GM18868 (cell line): ENCODE results near the gene ACP7.
"Not testable (repeated sequence)": the region's sequence is repeated elsewhere in the genome, so short reads cannot be mapped to it uniquely, and the experiment has no call there.

Source experiments
- ATAC-seq: cut with Tn5 transposase; IDR thresholded peaks from one replicate; pipeline ENCODE4 v1.9.1; 2021; ENCODE audit warnings: mild to moderate bottlenecking, moderate library complexity; ENCODE audit not compliant: unreplicated experiment

ACP7 gene

GRCh38 chr19:39104186-39104596 is 20.0 kb downstream of the ACP7 start:
- no peak for ATAC-seq

- no peak for ATAC-seq
Measured at GRCh38 chr19:39106194-39106593, 22.0 kb downstream of the ACP7 start.

- ATAC-seq, result no peak
Measured at GRCh38 chr19:39109641-39110040, 25.5 kb downstream of the ACP7 start.

GRCh38 chr19:39110263-39110967 is 26.2 kb downstream of the ACP7 start:
- ATAC-seq, result no peak

GRCh38 chr19:39111593-39112199 is 27.5 kb downstream of the ACP7 start:
- ATAC-seq, result no peak

GRCh38 chr19:39112338-39112890 is 28.2 kb downstream of the ACP7 start:
- no peak for ATAC-seq

GRCh38 chr19:39113199-39113598 is 29.0 kb downstream of the ACP7 start:
- no peak for ATAC-seq

GRCh38 chr19:39115105-39115847 is 31.1 kb downstream of the ACP7 start:
- ATAC-seq, result no peak

- ATAC-seq, result not testable (repeated sequence)
Measured at GRCh38 chr19:39117023-39117422, 32.9 kb downstream of the ACP7 start.

GRCh38 chr19:39119830-39120229 is 35.7 kb downstream of the ACP7 start:
- no peak for ATAC-seq

- ATAC-seq, result no peak
Measured at GRCh38 chr19:39122934-39123731, 39.0 kb downstream of the ACP7 start.

- no peak for ATAC-seq
Measured at GRCh38 chr19:39124136-39124764, 40.1 kb downstream of the ACP7 start.

- ATAC-seq, result no peak
Measured at GRCh38 chr19:39125199-39125553, 41.0 kb downstream of the ACP7 start.

- ATAC-seq, result peak; percentile 92
Measured at GRCh38 chr19:39125554-39126311, 41.6 kb downstream of the ACP7 start, which contains the start of gene PAK4. Gene PAK4, plus strand, starts transcription at chr19:39125786. Its CDS starts 43,768 bp downstream, at chr19:39169554.

- ATAC-seq, result no peak
Measured at GRCh38 chr19:39126312-39127187, 42.4 kb downstream of the ACP7 start.

GRCh38 chr19:39127812-39128515 is 43.8 kb downstream of the ACP7 start:
- ATAC-seq, result no peak

- no peak for ATAC-seq
Measured at GRCh38 chr19:39128516-39129079, 44.4 kb downstream of the ACP7 start.

GRCh38 chr19:39129116-39129515 is 44.9 kb downstream of the ACP7 start:
- ATAC-seq, result no peak
